AG09319 (cell line): ENCODE measurements around the gene AXIN2.

Experiments used
- DNase-seq: peaks from one replicate; pipeline ENCODE4 v3.0.0-alpha.2; 2010; ENCODE audit warnings: low read depth; ENCODE audit errors: extremely low read depth
- CTCF ChIP-seq: IDR thresholded peaks from 2 replicates; pipeline ENCODE4 v1.5.1; 2011; ENCODE audit warnings: low read depth, mild to moderate bottlenecking, inconsistent platforms, low read length, moderate library complexity

AXIN2 gene

GRCh38 chr17:65545705-65546523, 15.5 kb downstream of the AXIN2 start:
- DNase-seq: no peak
- no peak for TF ChIP-seq CTCF

GRCh38 chr17:65544672-65545071, 16.8 kb downstream of the AXIN2 start:
- no peak for TF ChIP-seq CTCF
- no peak for DNase-seq

- no peak for TF ChIP-seq CTCF
- DNase-seq: no peak
These were observed 18.8 kb downstream of the AXIN2 start for GRCh38 chr17:65542610-65543009.

- no peak for TF ChIP-seq CTCF
- DNase-seq: no peak
These were observed 19.4 kb downstream of the AXIN2 start for GRCh38 chr17:65542067-65542466.

GRCh38 chr17:65541453-65541852, 20.0 kb downstream of the AXIN2 start:
- TF ChIP-seq CTCF: no peak
- no peak for DNase-seq

- TF ChIP-seq CTCF: no peak
- no peak for DNase-seq
These were observed 21.7 kb downstream of the AXIN2 start for GRCh38 chr17:65539630-65540266.
